Head of caudate nucleus (tissue), 42 donors: ENCODE measurements around the gene MET.
"Not testable (repeated sequence)": the region's sequence is repeated elsewhere in the genome, so short reads cannot be mapped to it uniquely, and the experiment has no call there.

Experiments used
- DNase-seq, 42 donors: peaks; one replicate each; pipeline versions ENCODE4 v3.0.0 to v3.0.0-alpha.2; 2020 to 2021; ENCODE audit warnings: mixed read lengths in 7 of 42
- intact Hi-C: fragments of 100-400 bp; cut with DNase I; formaldehyde crosslinking; loops from one replicate; pipeline ENCODE4 v1.15.0; 2022

Gene MET

GRCh38 chr7:116671681-116672595, at the start of gene MET:
Gene MET (plus strand): TSS chr7:116672196. CDS start chr7:116699085, 26,889 bp downstream.
- DNase-seq = peak; percentile 54 to 91 (median 74)
- intact Hi-C loops = loop anchor here (5.0 kb wide), 2 partner anchors 75 to 135 kb away; no protein-coding TSS in a partner anchor

DNA sequence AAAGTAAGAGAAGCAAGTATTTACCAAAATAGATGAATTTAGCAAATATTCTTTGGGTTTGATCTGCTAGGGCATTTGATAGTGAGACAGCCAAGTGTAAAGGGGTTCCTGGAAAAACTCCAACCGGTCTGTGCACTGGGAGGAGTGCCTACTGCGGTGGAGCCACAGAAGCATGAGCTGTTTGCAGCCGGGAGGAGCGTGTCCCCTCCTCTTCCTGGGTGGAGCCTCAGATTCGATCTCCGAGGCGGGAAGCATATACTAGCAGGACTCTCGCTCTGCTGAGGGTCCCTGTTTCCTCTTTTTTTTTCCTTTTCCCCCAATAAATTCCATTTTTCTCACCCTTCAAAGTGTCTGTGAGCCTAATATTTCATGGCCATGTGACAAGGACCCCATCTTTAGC, 45.1 kb upstream of the MET start:
- intact Hi-C loops = no loop called here

GRCh38 chr7:116629051-116629463, 42.9 kb upstream of the MET start:
- intact Hi-C loops = no loop called here
- no peak for DNase-seq

More for the DNA sequence above, 45.1 kb upstream of the MET start:
- no peak for DNase-seq

- intact Hi-C loops = no loop called here
- DNase-seq = no peak
Observed at GRCh38 chr7:116630357-116630756, 41.6 kb upstream of the MET start.

DNA sequence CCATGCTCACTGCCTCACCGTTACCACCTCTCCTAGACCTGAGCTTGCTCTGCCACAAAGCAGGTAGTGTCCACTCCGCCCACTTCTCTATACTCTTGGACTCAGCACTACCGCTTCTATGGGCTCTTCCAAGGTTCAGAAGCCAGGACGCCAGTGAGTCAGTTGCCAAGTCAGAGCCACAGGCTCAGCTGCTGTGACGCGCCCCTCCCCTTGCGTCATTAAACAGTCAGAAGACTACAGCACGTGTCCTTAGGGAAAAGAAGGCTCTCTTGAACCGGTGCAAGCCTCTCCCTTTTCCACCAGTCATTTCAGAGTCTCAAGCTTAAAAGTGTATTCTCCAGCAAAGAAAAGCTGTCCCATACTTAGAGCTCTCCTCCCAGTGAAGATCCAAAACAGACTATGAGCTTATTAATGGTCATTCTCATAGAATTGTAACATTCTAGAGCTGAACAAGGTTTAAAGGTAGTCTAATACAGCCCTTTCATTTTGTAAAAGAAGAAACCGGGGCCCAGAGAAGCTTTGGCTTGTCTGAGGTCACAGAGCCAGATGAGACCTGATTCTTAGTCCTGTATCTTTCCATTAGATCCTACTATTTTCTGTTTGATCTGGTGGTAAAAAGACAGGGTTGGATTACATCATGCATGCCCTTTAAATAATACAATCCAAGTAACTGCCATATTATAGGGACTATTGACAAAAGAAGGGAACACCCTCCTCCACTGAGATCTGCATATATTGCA, 40.9 kb upstream of the MET start:
- intact Hi-C loops = no loop called here
- DNase-seq = peak in 24 of 42 donors; percentile 8 to 75 (median 29)

- DNase-seq = no peak
- intact Hi-C loops = no loop called here
Observed at GRCh38 chr7:116631676-116632075, 40.3 kb upstream of the MET start.

GRCh38 chr7:116632384-116632783, 39.6 kb upstream of the MET start:
- DNase-seq = no peak
- intact Hi-C loops = no loop called here

DNA sequence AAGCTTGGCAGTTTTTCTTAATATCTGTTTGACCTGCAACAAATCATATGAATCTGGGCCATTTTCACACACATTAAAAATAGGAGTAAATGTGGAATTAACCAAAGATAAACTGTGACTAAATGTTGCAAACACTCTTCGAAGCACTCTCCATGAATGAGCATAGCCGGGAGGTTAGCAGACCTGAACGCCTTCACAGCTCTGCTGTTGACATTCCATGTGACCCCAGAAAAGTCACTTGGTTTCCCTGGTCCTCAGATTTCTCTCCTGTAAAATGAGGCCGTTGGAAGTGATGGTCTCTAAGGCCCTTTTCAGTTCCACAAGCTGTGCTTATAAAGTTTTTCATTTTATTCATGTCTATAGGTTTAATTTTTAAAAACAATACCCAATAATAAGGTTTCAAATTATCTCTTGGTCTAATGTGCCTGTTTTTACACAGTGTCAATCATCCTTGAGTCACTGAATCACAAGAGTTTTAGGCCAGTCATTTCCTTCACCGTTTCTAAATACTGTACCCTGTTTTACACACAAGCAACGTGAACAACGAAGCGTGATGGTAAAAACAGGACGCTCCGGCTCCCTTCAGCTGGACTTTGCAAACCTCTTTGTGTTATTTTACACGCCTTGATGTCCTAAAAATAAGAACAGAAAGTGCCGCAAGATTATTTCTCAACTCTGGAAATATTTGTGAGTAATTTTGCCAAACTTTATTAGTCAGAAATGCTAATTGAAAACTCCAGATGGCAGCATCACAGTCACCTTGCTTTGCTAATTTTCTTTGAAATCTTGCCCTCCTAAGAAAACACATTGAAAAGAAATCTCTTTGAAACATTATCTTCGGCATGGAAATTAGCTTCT, 38.6 kb upstream of the MET start:
- intact Hi-C loops = no loop called here

DNA sequence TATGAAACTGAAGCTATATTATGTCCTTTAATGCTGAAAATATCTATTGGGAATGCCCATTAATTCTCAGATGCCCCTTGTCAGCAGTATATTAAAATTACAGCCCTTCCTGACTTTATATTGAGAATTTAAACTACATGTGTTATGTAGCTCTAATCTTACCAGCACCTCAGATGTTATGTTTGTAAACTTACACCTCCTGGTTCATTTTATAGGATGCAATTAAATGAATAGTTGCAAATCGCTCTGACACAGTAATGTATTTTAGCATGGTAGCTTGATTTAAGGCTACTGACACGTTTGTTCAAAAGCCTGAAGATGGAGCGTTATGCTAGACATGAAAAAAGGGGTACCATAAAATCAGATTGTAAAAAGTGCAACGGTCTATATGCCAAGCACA, 35.0 kb upstream of the MET start:
- intact Hi-C loops = no loop called here
- no peak for DNase-seq

More for the DNA sequence above, 38.6 kb upstream of the MET start:
- no peak for DNase-seq

GRCh38 chr7:116638592-116638991, 33.4 kb upstream of the MET start:
- intact Hi-C loops = not testable (repeated sequence)

GRCh38 chr7:116641551-116642153, 30.3 kb upstream of the MET start:
- no peak for DNase-seq
- intact Hi-C loops = no loop called here

More at GRCh38 chr7:116638592-116638991, 33.4 kb upstream of the MET start:
- not testable (repeated sequence) for DNase-seq

- intact Hi-C loops, DNase-seq: not testable (repeated sequence)
Observed at GRCh38 chr7:116643148-116643547, 28.8 kb upstream of the MET start.

- intact Hi-C loops = no loop called here
- DNase-seq = no peak
Observed at GRCh38 chr7:116644628-116645027, 27.4 kb upstream of the MET start.

DNA sequence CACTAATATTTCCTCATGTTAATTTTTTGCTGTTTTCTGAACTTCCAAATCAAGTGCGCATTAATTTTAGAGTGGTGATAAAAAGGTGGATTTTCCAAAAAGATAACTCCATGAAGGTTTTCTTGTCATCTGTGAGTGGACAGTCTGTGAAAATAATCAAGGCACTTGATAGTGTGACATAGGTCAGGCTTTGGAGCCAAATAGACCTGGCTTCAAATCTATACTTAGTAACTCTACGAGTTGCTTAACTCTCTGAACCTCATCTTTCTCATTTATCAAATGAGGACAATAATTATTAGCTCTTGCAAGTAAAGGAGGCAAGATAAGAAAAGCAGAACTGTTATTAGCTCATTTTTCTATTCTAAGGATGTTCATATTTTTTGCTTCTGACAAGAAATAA, 24.7 kb upstream of the MET start:
- intact Hi-C loops = no loop called here
- DNase-seq = no peak

- intact Hi-C loops = no loop called here
Observed at GRCh38 chr7:116647861-116648260, 24.1 kb upstream of the MET start.

GRCh38 chr7:116650436-116650835, 21.6 kb upstream of the MET start:
- DNase-seq = no peak
- intact Hi-C loops = no loop called here

More at GRCh38 chr7:116647861-116648260, 24.1 kb upstream of the MET start:
- DNase-seq = no peak

DNA sequence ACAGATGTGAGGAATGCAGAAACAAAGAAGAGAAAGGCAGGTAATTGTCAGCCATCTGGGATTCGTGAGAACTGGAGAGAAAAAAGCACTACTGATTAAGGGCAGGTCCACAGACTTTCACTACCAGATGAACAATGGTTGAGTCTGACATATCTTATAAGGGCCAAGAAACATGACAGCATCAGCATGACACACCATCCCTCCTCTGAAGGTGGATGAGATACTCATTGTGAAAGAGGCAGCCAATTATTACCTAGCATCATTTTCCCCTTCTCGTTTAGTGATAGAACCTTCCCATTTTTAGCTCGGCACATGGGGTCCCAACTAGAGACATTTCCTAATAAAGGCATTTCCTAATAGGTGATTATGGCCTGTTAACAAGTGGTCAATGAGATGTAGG, 19.2 kb upstream of the MET start:
- intact Hi-C loops = no loop called here

DNA sequence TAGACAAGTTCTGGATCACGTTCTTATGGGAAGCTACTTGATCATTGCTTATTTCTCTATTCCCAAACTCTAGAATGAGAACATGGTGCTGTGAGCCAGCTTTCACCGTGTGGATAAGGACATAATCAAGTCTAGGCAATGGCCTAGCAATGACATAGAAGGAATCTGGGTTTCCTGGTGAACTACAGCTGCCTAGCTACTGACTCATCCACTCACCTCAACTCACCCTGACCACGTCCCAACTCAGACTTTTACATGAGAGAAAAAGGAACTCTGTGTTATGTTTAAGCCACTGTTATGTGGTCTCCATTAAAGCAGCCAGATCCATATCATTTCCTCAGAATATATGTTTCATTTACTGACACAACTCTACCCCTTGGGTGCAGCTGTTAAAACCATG, 18.8 kb upstream of the MET start:
- DNase-seq = no peak
- intact Hi-C loops = no loop called here

More for the DNA sequence above, 19.2 kb upstream of the MET start:
- DNase-seq = no peak

DNA sequence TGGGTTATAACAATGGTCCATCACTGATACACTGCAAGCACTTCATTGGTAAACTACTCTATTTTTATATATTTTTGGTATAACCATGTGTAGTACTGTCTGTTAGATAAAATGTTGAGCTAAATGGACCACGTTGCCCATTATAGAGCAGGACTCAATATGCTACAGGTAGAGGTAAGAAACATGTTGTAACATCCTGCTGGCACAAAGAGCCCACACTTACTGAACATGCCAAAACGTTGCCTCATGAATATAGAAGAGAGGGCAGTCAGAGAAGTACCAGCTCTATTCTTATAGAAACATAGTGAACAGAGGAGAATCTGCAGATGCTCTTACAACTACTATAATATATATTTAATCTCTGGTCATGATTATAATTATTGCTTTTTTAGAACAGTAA, 18.4 kb upstream of the MET start:
- intact Hi-C loops = no loop called here

More for the DNA sequence above, 18.4 kb upstream of the MET start:
- DNase-seq = no peak
